SHP77 treated with DMSO at 0.1 percent for 48 hours (cell line): Measurements from ENCODE around the gene RBM34.
A peak's percentile ranks its signal among the peaks of the same experiment; 100 is the strongest.
"Not testable (repeated sequence)": the region's sequence is repeated elsewhere in the genome, so short reads cannot be mapped to it uniquely, and the experiment has no call there.

Experiments used
- DNase-seq: peaks from one replicate; lab custom pipeline; 2025; lab: John Stamatoyannopoulos, UW

RBM34 gene

GRCh38 chr1:235113183-235113917, 47.7 kb downstream of the RBM34 start:
- no peak for DNase-seq

DNA sequence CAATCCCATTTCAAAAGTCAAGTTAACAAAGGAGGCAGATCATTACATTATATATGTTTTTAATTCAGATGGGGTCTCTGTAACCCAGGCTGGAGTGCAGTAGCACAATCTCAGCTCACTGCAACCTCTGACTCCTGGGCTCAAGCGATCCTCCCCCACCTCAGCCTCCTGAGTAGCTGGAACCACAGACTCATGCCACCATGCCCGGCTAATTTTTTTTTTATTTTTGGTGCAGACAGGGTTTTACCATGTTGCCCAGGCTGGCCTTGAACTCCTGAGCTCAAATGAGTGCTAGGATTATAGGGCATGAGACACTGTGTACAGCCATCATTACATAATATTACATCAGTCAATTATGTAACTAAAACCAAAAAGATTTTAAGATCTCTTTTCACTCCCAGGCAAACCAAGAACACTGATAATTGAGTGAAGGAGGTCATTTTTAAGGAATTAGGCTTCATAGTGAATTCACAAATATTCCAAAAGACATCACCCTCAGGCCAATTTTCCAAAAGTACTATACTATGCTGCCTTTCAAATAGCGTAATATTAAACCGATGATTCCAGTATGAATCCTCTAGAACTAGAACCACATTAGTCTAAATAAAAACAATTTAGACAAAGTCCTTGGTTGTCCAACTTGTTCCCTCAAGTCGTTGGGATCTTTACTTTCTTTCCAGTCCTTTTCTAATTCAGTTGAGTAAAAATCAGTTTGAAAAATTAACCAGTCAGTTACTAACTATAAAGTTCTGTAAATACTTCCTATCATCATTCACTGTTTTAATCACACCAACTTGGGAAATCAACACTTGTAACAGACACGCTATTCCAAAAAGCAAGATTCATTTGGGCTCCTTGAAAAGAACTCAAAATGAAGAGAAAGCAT, 48.5 kb downstream of the RBM34 start:
- DNase-seq: no peak

- DNase-seq: no peak
Observed at GRCh38 chr1:235111107-235111506, 49.9 kb downstream of the RBM34 start.

DNA sequence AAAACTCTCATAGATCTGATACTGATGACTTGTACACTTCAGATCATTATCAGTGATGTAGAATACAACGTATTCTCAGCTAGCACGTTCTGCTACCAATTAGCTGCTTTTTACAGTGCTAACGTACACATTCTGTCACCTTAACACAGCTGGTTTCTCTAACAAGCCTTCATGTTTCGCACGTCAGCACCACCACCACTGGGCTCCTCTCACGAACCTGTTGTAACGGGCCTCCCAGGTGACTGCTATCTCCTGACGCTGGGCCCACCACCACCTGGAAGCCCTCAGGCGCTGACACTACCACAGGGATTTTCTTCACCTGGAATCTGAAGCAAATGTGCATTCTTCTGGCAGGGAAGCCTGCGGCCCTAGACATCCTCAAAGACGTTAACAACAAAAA, 52.2 kb downstream of the RBM34 start:
- DNase-seq: no peak

- DNase-seq: no peak
Observed at GRCh38 chr1:235108185-235108593, 52.9 kb downstream of the RBM34 start.

DNA sequence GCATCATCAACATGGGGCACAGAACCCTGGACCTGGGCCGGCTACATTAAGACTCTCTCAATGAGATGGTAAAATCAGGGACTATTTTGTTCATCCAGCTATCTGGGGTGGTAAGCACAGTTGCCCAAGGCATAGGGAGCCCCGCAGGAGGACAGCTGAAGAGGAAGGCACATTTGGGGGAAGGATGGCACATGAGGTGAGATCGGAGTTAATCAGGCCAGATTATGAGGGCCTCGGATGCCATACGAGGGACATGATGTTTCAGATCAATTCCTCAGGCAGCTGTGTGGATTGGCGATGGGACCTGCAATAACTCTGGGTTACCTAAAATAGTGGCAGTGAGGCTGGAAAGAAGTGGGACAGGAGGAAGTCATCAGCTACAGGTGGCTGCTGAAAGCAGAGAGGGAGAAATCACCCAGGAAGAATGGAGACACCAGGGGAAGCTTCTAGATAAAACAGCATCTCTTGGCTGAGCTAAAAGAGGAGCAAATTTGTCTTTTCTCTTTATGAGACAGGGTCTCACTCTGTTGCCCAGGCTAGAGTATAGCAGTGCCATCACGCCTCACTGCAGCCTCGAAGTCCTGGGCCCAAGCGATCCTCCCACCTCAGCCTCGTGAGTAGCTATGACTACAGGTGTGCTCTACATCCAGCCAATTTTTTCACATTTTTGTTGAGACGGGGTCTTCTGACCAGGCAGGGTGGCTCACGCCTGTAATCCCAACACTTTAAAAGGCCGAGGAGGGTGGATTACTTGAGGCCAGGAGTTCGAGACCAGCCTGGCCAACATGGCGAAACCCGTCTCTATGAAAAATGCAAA, 53.5 kb downstream of the RBM34 start:
- no peak for DNase-seq

DNA sequence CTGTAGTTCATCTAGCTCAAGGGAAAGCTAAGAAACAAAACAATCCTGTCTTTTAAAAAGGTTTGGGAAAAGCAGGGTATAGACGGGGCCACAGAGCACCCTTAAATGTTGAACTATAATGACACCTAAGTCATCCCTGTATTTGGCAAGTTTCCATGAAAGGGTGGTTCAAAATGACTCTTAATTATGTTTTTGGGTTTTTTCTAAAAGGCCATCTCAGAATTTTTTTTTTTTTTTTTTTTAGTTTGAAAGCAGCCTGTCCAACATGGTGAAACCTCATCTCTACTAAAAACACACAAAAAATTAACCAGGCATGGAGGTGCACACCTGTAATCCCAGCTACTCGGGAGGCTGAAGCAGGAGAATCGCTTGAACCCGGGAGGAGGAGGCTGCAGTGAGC, 54.6 kb downstream of the RBM34 start:
- DNase-seq: no peak

GRCh38 chr1:235105051-235106043, 55.7 kb downstream of the RBM34 start:
- DNase-seq: no peak

GRCh38 chr1:235102993-235103411, 58.0 kb downstream of the RBM34 start:
- no peak for DNase-seq

GRCh38 chr1:235102259-235102582, 58.8 kb downstream of the RBM34 start:
- DNase-seq: no peak

DNA sequence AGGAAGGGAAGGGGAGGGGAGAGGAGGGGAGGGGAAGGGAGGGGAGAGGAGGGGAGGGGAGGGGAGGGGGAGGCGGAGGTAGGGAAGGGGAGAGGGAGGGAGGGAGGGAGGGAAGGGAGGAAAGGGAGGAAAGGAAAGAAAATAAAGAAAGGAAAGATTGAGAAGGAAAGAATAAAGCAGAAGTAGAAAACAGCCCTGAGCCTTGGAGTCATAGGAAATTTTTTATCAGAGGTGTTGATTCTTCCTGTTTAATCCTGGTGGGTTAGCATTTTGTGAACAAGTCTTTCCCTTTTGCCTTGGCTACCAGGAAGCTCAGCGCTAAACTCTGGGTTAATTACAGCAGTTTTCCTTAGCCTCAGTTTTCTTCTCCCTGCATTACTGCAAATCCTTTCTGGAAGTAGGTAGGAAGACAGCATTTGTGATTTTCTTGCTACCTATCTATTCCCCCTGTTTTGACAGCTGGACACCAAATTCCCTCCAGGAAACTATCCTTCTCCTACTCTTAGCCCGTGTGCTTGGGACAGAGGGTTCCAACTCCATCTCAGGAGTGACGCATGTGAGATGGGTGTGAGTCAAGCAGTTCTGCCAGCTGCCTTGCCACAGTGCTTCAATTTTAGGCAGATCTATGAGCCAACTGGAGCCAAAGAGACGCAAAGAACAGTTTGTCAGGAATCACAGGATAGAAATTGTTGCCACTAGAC, 59.3 kb downstream of the RBM34 start:
- DNase-seq: no peak

- peak; percentile 7 for DNase-seq
Observed at GRCh38 chr1:235100194-235100772, 60.8 kb downstream of the RBM34 start.

DNA sequence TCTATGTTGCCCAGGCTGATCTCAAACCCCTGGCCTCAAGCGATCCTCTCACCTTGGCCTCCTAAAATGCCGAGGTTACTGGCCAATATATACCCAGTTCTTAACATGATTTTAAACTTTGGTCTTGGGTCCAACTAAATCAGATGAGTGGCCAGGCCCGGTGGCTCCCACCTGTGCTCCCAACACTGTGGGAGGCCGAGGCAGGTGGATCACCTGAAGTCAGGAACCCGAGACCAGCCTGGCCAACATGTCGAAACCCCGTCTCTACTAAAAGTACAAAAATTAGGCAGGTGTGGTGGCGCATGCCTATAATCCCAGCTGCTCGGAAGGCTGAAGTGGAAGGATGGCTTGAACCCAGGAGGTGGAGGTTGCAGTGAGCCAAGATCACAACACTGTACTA, 62.1 kb downstream of the RBM34 start:
- no peak for DNase-seq

- no peak for DNase-seq
Observed at GRCh38 chr1:235098547-235098946, 62.5 kb downstream of the RBM34 start.

DNA sequence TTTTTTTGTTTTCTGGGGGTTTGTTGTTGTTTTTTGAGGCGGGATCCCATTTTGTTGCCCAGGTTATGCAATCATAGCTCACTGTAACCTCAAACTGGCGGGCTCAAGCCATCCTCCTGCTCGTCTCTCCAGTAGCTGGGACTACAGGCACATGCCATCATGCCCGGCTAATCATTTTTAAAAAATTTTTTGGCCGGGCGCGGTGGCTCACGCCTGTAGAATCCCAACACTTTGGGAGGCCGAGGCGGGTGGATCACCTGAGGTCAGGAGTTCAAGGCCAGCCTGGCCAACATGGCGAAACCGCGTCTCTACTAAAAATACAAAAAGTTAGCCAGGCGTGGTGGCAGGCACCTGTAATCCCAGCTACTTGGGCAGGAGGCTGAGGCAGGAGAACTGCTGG, 63.5 kb downstream of the RBM34 start:
- DNase-seq: not testable (repeated sequence)

DNA sequence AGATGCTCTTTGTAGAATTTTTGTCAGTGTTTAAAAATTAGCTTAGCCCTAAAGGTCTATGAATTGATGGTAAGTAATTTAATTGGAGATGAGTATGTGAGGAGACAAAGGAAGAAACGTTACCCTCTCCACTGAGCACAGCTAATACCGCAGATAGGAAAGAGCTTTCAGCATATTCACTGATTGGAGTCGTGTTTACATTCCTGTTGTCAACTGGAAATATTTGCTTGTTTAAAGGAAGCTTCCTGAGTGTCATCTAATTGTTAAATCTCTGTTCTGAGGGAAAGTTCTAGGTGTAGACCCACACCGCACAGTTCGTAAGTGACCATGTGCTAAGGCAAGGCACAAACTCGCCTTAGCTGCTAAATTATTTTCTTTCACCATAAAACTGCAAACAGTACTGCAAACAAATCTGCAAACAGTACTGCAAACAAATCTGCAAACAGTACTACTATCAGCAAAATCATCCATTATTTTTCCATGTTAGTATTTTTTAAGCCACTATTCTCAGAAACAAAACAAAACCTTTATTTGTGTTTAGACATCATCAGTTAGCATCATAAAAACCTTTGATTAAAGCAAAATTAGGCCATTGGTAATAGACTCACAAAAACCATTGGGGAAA, 65.0 kb downstream of the RBM34 start:
- DNase-seq: no peak

DNA sequence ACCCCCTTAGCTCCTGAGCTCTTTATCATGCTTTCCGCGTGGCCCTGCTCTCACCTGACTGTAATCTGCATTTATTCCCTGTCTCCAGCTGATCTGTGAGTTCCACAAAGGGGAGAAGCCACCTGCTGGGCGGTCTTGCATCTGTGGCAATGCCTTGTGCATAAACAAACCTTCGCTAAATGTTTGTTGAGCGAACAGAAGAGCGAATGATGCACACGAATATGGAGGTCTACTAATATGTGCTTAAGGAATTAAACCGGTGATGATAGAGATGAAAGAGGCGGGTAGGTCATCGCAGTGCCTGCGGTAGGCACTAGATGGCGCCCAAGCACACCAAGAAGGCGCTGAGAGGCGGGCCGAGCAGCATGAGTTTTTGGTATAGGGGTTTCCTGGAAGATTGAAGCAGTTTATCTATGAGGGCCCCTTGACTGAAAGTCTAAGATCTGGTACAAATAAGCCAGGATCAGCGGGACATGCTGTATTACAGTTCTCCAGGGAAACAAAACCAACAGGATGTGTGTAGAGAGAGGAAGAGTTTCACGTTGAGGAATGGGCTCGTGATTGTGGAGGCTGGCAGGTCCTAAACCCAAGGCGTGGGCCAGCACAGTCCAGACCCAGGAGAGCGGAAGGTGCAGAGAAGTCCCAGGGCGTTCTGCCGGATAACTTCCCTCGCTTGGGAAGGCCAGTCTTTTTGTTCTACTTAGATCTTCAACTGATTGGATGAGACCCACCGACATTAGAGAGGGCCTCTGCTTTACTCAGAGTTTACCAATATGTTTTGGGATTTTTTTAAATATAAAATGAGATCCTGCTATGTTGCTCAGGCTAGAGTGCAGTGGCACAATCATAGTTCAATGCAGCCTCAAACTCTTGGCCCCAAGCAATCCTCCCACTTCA, 67.1 kb downstream of the RBM34 start:
- peak; percentile 50 for DNase-seq

GRCh38 chr1:235093013-235093695, 67.9 kb downstream of the RBM34 start:
- peak; percentile 53 for DNase-seq
